GM18502 (cell line): ENCODE measurements around the gene IDH3G.
A peak's percentile ranks its signal among the peaks of the same experiment; 100 is the strongest.

Source experiments
- ATAC-seq: cut with Tn5 transposase; IDR thresholded peaks from one replicate; pipeline ENCODE4 v1.9.1; 2021; ENCODE audit warnings: mild to moderate bottlenecking; ENCODE audit not compliant: unreplicated experiment, poor library complexity

The IDH3G gene

GRCh38 chrX:153816831-153817690 is 22.9 kb upstream of the IDH3G start:
- ATAC-seq: no peak

- ATAC-seq: no peak
Measured at GRCh38 chrX:153814591-153815315, 20.6 kb upstream of the IDH3G start.

- no peak for ATAC-seq
Measured at GRCh38 chrX:153813161-153813560, 19.0 kb upstream of the IDH3G start.

- ATAC-seq: no peak
Measured at GRCh38 chrX:153812220-153812619, 18.0 kb upstream of the IDH3G start.

GRCh38 chrX:153807976-153808375 is 13.8 kb upstream of the IDH3G start:
- ATAC-seq: no peak

GRCh38 chrX:153806999-153807575 is 12.9 kb upstream of the IDH3G start:
- ATAC-seq: no peak

- ATAC-seq: no peak
Measured at GRCh38 chrX:153805436-153805835, 11.3 kb upstream of the IDH3G start.

- ATAC-seq: no peak
Measured at GRCh38 chrX:153804621-153805020, 10.4 kb upstream of the IDH3G start.

GRCh38 chrX:153804100-153804595 is 10.0 kb upstream of the IDH3G start:
- ATAC-seq: no peak

- ATAC-seq: no peak
Measured at GRCh38 chrX:153803211-153804099, 9.3 kb upstream of the IDH3G start.

GRCh38 chrX:153802513-153803045 is 8.4 kb upstream of the IDH3G start:
- no peak for ATAC-seq

GRCh38 chrX:153801669-153802068 is 7.5 kb upstream of the IDH3G start:
- no peak for ATAC-seq

- no peak for ATAC-seq
Measured at GRCh38 chrX:153800746-153801145, 6.6 kb upstream of the IDH3G start.

GRCh38 chrX:153800177-153800722 is 6.1 kb upstream of the IDH3G start:
- no peak for ATAC-seq

- no peak for ATAC-seq
Measured at GRCh38 chrX:153799326-153799725, 5.2 kb upstream of the IDH3G start.

GRCh38 chrX:153797415-153798015 is 3.3 kb upstream of the IDH3G start:
- no peak for ATAC-seq

GRCh38 chrX:153794897-153795816 is 982 bp upstream of the IDH3G start:
- ATAC-seq: peak; percentile 4

- no peak for ATAC-seq
Measured at GRCh38 chrX:153793291-153793690, 884 bp downstream of the IDH3G start.
